Endodermal cell (in vitro differentiated cells): Measurements from ENCODE around the gene VPS11. TPM values are rescaled to one million over a fixed set of nuclear protein-coding genes. Genes with fewer than 3 reads are reported as not detected.
A peak's percentile ranks its signal among the peaks of the same experiment; 100 is the strongest.

ENCODE experiments used
- DNase-seq: peaks from one replicate; pipeline ENCODE4 v3.0.0-alpha.2; 2017
- H3K27ac ChIP-seq: 2 replicates; pipeline ENCODE4 v1.5.1; 2013; ENCODE audit warnings: mild to moderate bottlenecking, low read depth, low read length, moderate library complexity
- H3K27me3 ChIP-seq: 2 replicates; pipeline ENCODE4 v1.6.1; 2013; ENCODE audit warnings: mild to moderate bottlenecking, low read length, moderate library complexity; ENCODE audit not compliant: insufficient read depth, control insufficient read depth, poor library complexity, severe bottlenecking
- H3K36me3 ChIP-seq: 2 replicates; pipeline ENCODE4 v1.7.0; 2013; ENCODE audit warnings: mild to moderate bottlenecking, low read length, moderate library complexity; ENCODE audit not compliant: control insufficient read depth, insufficient read depth
- H3K4me1 ChIP-seq: one replicate; pipeline ENCODE4 v1.7.0; 2013; ENCODE audit warnings: low read length; ENCODE audit not compliant: control insufficient read depth, insufficient read depth
- H3K4me3 ChIP-seq: 2 replicates; pipeline ENCODE4 v1.5.1; 2013; ENCODE audit warnings: mild to moderate bottlenecking, low read length, moderate library complexity
- H3K9ac ChIP-seq: 2 replicates; pipeline ENCODE4 v1.6.1; 2013; ENCODE audit warnings: mild to moderate bottlenecking, low read length, moderate library complexity; ENCODE audit not compliant: poor library complexity, severe bottlenecking; ENCODE audit errors: extremely low read depth
- H3K9me3 ChIP-seq: 2 replicates; pipeline ENCODE4 v1.6.1; 2013; ENCODE audit warnings: mild to moderate bottlenecking, low read length, moderate library complexity; ENCODE audit not compliant: control insufficient read depth
- H3K27ac Mint-ChIP-seq: 2 replicates; pipeline ENCODE4 v1.8.0; 2020; ENCODE audit warnings: mixed read lengths
- H3K27me3 Mint-ChIP-seq: 2 replicates; pipeline ENCODE4 v1.8.0; 2021; ENCODE audit warnings: mild to moderate bottlenecking, mixed read lengths; ENCODE audit not compliant: insufficient read depth
- H3K36me3 Mint-ChIP-seq: 2 replicates; pipeline ENCODE4 v1.8.0; 2020; ENCODE audit warnings: low read depth, mixed read lengths
- H3K4me1 Mint-ChIP-seq: 2 replicates; pipeline ENCODE4 v1.8.0; 2020; ENCODE audit warnings: mixed read lengths
- H3K4me3 Mint-ChIP-seq: 2 replicates; pipeline ENCODE4 v1.8.0; 2020; ENCODE audit warnings: mild to moderate bottlenecking, moderate library complexity, mixed read lengths
- H3K9me3 Mint-ChIP-seq: 2 replicates; pipeline ENCODE4 v1.8.0; 2020; ENCODE audit warnings: mild to moderate bottlenecking, mixed read lengths
- CTCF ChIP-seq: fragments of 200-600 bp; sonication (generic); conservative IDR thresholded peaks from 2 replicates; pipeline ENCODE4 v1.5.0; 2021; ENCODE audit warnings: antibody characterized with exemption, mild to moderate bottlenecking
- WGBS, 2 experiments: methylation state at CpG; one replicate each; pipeline versions ENCODE4 v1.1.5 to v1.1.7; 2013; ENCODE audit warnings: missing lambda C conversion rate in 2 of 2, mixed read lengths in 1 of 2; ENCODE audit not compliant: insufficient coverage in 1 of 2, insufficient read length in 1 of 2; 5-methylcytosine and 5-hydroxymethylcytosine counted together
- total RNA-seq, 2 donors: library from RNA; stranded (reverse); fragmentation: NEBNext Ultra II Directional in 1 of 2; extraction: Animal tissue kit (Norgen Biotek cat#: 25700) in 1 of 2; gene quantifications; 2 replicates in 1 of 2; 3 replicates in 1 of 2; pipeline ENCODE4 v1.2.1, GENCODE V29; 2021

The VPS11 gene
- total RNA-seq, 2 donors from 2014 or later, result 26.9 to 29.1 TPM

- Mint-ChIP-seq H3K4me1 (peaks cover 56% of the 10 kb centered on the region), H3K36me3 (peaks cover 45% of the 10 kb centered on the region), H3K27ac (peak overlapping the region; percentile 87), H3K4me3 (peak overlapping the region; percentile 70), H3K27me3 (no peaks in the 10 kb centered on the region), H3K9me3 (no peaks in the 10 kb centered on the region)
- H3K4me3 ChIP-seq, result peak overlapping the region; percentile 93
- no peaks in the 10 kb centered on the region for H3K9me3 ChIP-seq
- 76 to 84% methylated on average over 8 to 9 of the region's 9 CpGs for WGBS, 2 experiments
- DNase-seq, result peak; percentile 66
- H3K4me1 ChIP-seq, result peaks cover 27% of the 10 kb centered on the region
- TF ChIP-seq CTCF, result no peak
- peaks cover 39% of the 10 kb centered on the region for H3K36me3 ChIP-seq
- no peak overlapping the region for H3K9ac ChIP-seq
- no peak overlapping the region for H3K27ac ChIP-seq
- no peaks in the 10 kb centered on the region for H3K27me3 ChIP-seq
These were observed 39.1 kb upstream of the VPS11 start for GRCh38 chr11:119028346-119029068.

- H3K4me1 ChIP-seq, result peaks cover 22% of the 10 kb centered on the region
- no peaks in the 10 kb centered on the region for H3K27me3 Mint-ChIP-seq
- peak overlapping the region; percentile 70 for H3K4me3 Mint-ChIP-seq
- peak overlapping the region; percentile 93 for H3K4me3 ChIP-seq
- peak overlapping the region; percentile 87 for H3K27ac Mint-ChIP-seq
- DNase-seq, result peak; percentile 44
- no peak for TF ChIP-seq CTCF
- peaks cover 51% of the 10 kb centered on the region for H3K4me1 Mint-ChIP-seq
- no peaks in the 10 kb centered on the region for H3K9me3 ChIP-seq
- H3K27ac ChIP-seq, result no peak overlapping the region
- no peaks in the 10 kb centered on the region for H3K27me3 ChIP-seq
- H3K9me3 Mint-ChIP-seq, result no peaks in the 10 kb centered on the region
- WGBS, 2 experiments, result 91 to 100% methylated on average over 1 of the region's 1 CpG
- peaks cover 36% of the 10 kb centered on the region for H3K36me3 ChIP-seq
- peaks cover 40% of the 10 kb centered on the region for H3K36me3 Mint-ChIP-seq
- no peak overlapping the region for H3K9ac ChIP-seq
These were observed 38.6 kb upstream of the VPS11 start for GRCh38 chr11:119029069-119029339.

- no peaks in the 10 kb centered on the region for H3K27me3 ChIP-seq
- Mint-ChIP-seq H3K4me3 (peak overlapping the region; percentile 70), H3K9me3 (no peaks in the 10 kb centered on the region), H3K27ac (peak overlapping the region; percentile 87), H3K27me3 (no peaks in the 10 kb centered on the region), H3K36me3 (peaks cover 37% of the 10 kb centered on the region), H3K4me1 (peaks cover 46% of the 10 kb centered on the region)
- H3K36me3 ChIP-seq, result peaks cover 31% of the 10 kb centered on the region
- 44 to 73% methylated on average over 6 to 10 of the region's 10 CpGs for WGBS, 2 experiments
- H3K4me3 ChIP-seq, result peak overlapping the region; percentile 93
- peak overlapping the region; percentile 54 for H3K9ac ChIP-seq
- H3K4me1 ChIP-seq, result peaks cover 18% of the 10 kb centered on the region
- H3K27ac ChIP-seq, result no peak overlapping the region
- no peak for TF ChIP-seq CTCF
- H3K9me3 ChIP-seq, result no peaks in the 10 kb centered on the region
- DNase-seq, result peak; percentile 74
These were observed 38.1 kb upstream of the VPS11 start for GRCh38 chr11:119029340-119030028.
